ENCODE data around the gene ACSL3.

DNA sequence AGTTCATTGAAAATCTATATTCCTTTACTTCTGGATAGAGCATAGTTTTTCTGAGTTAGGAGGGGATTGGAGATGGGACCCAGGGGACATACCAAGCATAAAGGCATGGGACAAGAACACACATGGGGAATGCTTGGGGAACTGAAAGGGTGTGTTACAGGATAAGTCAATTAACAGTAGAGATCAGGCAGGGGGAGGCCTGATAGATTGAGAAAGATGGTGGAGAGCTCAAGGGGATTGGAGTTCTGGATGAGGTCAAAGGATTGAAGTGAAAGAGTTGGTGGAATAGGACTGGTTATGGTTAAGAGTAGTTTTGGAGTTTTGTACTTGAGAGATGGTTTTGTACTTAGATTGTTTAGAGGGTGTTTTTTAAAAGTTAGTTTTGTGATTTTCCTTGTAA lies 16.1 kb downstream of the ACSL3 start:
- TF ChIP-seq, protein P1, sequence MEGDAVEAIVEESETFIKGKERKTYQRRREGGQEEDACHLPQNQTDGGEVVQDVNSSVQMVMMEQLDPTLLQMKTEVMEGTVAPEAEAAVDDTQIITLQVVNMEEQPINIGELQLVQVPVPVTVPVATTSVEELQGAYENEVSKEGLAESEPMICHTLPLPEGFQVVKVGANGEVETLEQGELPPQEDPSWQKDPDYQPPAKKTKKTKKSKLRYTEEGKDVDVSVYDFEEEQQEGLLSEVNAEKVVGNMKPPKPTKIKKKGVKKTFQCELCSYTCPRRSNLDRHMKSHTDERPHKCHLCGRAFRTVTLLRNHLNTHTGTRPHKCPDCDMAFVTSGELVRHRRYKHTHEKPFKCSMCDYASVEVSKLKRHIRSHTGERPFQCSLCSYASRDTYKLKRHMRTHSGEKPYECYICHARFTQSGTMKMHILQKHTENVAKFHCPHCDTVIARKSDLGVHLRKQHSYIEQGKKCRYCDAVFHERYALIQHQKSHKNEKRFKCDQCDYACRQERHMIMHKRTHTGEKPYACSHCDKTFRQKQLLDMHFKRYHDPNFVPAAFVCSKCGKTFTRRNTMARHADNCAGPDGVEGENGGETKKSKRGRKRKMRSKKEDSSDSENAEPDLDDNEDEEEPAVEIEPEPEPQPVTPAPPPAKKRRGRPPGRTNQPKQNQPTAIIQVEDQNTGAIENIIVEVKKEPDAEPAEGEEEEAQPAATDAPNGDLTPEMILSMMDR (conservative IDR thresholded peaks at IDR 0.05; ENCODE audit: low read length), result no peak
- no peak for TF ChIP-seq EZH2phosphoT487 (IDR thresholded peaks at IDR 0.05; ENCODE audit: borderline replicate concordance)

Measured in Loucy (cell line).